CD4-positive, alpha-beta T cell treated with Interleukin-1 beta for 1 hour (primary cell): ENCODE data around the gene FCHSD1.
A peak's percentile ranks its signal among the peaks of the same experiment; 100 is the strongest.
"Not testable (repeated sequence)": the region's sequence is repeated elsewhere in the genome, so short reads cannot be mapped to it uniquely, and the experiment has no call there.

Experiments
- DNase-seq, 2 donors: peaks; one replicate each; pipeline ENCODE4 v3.0.0-alpha.2; 2020 to 2022

Gene FCHSD1

DNA sequence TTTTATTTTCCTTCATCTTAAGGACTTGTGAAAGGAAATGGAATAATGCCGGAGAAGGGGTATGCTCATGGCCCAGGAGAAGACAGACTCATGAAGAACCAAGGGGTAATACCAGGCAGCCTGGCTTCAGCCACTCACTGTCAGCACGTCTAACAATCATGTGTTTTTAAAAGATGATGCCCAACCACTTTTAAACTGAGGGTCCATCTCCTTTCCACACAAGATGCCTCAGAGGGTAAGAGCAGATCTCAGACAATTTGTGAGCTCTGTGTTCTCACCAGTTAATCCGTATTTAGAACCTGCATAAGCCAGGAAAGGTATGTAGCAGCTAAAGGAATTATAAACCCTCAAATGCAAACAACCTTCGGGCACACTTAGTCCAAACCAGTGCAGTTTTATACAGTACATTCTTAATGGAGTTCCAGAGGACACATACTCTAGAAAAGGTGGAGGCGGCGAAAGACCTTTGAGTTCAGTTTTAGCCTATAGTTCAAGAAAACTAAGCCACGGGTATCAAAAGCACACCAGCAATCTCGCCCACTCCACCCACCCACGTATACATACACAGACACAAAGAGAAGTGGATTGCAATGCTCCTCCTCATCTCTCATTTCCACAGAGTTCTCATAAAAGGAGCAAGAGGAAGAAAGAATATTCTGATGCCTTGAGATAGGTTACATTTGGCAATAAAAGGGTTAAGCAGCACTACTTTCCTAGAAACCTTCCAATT lies 35.1 kb downstream of the FCHSD1 start:
- DNase-seq, result no peak

- DNase-seq, result no peak
Measured at GRCh38 chr5:141613344-141613743, 37.9 kb downstream of the FCHSD1 start.

GRCh38 chr5:141611289-141611688 lies 39.9 kb downstream of the FCHSD1 start:
- DNase-seq, result no peak

GRCh38 chr5:141609921-141610320 lies 41.3 kb downstream of the FCHSD1 start:
- DNase-seq, result not testable (repeated sequence)

DNA sequence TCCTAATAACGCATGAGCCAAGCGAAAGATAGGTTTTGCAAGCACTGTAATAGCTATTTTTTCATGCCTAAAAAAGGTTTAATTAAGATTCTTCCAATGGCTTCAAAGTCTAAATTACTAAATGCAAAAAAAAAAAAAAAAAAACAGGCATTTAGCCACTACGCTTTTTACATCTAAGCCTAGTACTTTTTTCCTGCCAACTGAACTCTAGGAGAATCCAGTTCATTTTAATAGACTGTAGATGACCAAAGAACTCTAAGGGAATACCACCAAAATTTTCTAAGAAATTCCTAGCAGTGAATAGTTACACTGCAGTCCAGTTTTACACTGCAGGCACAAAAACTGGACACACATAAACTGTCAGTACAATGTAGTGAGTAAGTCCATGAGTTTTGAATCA lies 42.2 kb downstream of the FCHSD1 start:
- DNase-seq, result no peak

- no peak for DNase-seq
Measured at GRCh38 chr5:141608557-141608956, 42.7 kb downstream of the FCHSD1 start.

DNA sequence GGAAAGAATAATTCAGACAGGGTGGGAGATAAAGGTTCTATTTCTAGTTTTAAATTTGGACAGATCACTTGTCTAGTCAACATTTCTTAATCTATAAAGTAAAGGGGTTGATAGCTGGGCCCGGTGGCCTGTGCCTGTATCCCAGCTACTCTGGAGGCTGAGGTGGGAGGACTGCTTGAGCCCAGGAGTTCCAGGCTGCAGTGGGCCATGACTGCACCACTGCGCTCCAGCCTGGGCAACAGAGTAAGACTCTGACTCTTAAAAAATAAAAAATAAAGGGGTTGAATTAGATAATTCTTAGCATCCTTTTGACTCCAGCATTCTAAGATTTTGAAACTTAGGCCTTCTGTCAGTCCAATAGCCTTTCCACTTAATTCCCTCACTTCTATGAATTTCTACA lies 43.2 kb downstream of the FCHSD1 start:
- DNase-seq, result no peak

DNA sequence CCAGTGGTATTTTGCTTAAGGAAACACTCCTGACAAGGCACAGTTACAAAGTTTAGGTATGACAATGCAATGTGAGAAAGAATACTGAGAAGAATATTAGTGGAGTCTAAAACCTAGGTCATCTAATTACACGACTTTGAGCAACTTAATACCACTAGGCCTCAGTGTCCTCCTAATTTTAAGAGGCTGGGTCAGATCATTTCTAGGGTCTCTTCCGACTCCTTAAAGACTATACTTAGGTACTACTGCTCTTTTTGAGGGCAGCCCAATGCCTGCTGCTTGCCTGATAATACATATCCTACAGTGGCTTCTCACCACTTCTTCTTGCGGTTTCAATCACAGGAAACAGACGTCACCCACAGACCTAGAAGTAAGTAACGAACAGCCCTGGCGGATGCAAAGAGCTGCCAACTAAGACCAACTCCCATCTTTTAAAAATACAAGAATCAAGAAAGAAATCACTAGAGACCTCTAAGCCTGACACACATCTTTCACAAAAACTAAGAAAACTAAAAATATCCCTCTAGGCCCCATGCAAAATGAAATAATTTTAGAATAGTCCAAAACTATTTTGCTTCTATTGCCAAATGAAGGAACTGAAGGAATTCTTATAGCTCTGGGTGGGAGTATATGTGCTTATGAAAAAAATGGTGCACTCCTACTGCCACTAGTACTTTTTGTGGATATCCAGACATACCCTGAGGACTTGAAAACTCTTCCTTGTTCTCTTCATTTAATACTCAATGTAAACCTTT lies 45.5 kb downstream of the FCHSD1 start:
- peak; percentile 85 to 86 for DNase-seq

DNA sequence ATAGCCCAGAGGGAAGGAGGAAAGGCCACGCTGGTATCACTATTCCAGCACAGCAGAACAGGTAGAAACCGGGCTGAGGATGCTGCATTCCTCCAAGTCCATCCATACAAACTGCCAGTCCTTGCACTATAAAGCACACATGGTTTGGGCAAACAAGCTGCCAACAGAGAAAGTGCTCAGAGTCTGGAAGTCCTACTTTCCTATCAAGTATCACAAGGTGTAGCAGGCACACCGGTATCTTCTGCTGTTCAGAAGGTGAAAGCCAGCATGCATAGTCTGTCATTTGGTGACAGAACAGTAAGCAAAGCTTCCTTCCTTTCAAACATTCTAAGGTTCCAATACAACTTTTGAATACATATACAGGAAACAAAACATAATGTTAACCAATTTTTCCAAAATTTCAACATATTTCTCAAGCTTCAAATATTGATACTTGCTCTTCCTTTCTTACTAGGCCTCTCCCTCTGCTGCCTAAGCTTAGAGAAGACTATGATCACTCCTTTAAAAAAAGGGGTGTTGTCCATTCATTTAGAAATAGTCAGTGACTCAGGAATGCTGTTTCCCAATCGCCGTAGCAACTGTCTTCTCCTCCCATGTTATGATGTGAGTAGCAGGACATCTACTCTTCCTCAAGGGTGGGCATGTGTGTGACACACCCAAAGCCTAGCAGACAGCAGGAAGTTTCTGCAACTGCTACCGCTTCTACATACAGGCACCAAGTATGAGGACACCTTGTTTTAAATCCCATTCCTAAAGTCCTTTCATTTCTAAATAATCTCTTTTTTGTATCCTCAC lies 47.1 kb downstream of the FCHSD1 start:
- peak; percentile 45 to 79 for DNase-seq

DNA sequence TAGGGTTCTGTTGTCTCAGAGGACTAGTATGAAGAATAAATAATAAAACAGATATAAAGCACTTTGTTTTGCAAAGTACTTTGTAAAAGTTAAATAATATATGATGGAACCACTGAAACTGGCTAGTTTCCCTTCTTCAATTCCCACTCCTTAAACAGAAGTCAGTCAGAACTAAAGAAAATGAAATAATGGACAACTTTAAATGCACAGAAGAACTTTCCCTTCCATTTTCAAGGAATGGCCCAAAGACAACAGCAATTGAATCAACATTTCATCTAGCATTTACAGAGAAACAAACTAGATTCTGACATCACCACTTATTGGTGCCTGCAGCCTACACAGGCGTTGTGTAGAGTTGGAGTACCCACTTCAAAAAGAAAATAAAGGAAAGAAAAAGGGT lies 48.6 kb downstream of the FCHSD1 start:
- DNase-seq, result no peak

- no peak for DNase-seq
Measured at GRCh38 chr5:141598391-141599345, 52.5 kb downstream of the FCHSD1 start.

GRCh38 chr5:141597814-141598213 lies 53.4 kb downstream of the FCHSD1 start:
- no peak for DNase-seq

DNA sequence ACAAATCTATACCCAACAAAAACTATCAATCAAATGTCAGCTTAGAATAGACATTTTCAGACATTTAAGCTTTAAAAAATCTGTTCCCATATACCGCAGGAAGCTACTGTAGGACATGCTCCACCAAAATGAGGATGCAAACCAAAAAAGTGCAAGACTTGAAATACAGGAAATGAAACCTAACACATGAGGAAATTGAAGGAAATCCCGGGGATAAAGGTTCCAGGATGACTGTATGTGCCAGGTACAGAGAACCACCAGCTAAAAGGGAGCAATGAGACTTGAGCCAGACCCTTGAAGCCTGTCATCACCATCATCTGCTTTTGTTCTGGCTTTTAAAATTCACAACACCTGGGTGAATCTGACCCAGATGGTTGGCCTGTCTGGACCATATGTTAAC lies 53.8 kb downstream of the FCHSD1 start:
- no peak for DNase-seq

GRCh38 chr5:141596867-141597266 lies 54.4 kb downstream of the FCHSD1 start:
- no peak for DNase-seq

GRCh38 chr5:141590127-141590526 lies 61.1 kb downstream of the FCHSD1 start:
- no peak for DNase-seq
